Measurements from ENCODE around the gene GJA1. TPM values are rescaled to one million over a fixed set of nuclear protein-coding genes. Genes with fewer than 3 reads are reported as not detected.

GJA1 gene
- total and polyA plus RNA-seq, 12 donors, result 80.7 to 893 (median 584) TPM

- 78 to 88% (median 83%) methylated on average over 2 of the region's 2 CpGs for WGBS, 4 donors
Observed at GRCh38 chr6:121399966-121400365, 35.5 kb upstream of the GJA1 start.

GRCh38 chr6:121403964-121404363 is 31.5 kb upstream of the GJA1 start:
- intact Hi-C loops (cut with DNase I), result loop anchor here (10.0 kb wide), 1 partner anchor 349 kb away; no protein-coding TSS in a partner anchor
- Histone ChIP-seq H3K27me3 (no peaks in the 10 kb centered on the region), H3K4me3 (no peak overlapping the region), H3K9me3 (replicated peaks in 1 of 3) (no peaks in the 10 kb centered on the region), H3K4me1 (replicated peaks in 1 of 2) (no peaks in the 10 kb centered on the region), H3K36me3 (replicated peaks in 1 of 2) (no peaks in the 10 kb centered on the region), H3K27ac (no peak overlapping the region)
- WGBS, 4 donors, result 90 to 98% (median 90%) methylated on average over 2 of the region's 2 CpGs
- no peak for DNase-seq
- TF ChIP-seq CTCF (IDR thresholded peaks at IDR 0.05), result no peak
- TF ChIP-seq POLR2A (IDR thresholded peaks at IDR 0.05), result no peak

More at GRCh38 chr6:121399966-121400365, 35.5 kb upstream of the GJA1 start:
- TF ChIP-seq POLR2A (IDR thresholded peaks at IDR 0.05) (no peak), CTCF (IDR thresholded peaks at IDR 0.05) (no peak)
- DNase-seq, result no peak
- no peak overlapping the region for H3K27ac ChIP-seq
- no peaks in the 10 kb centered on the region for H3K36me3 ChIP-seq (replicated peaks in 1 of 2)
- intact Hi-C loops (cut with DNase I), result loop anchor here (10.0 kb wide), 1 partner anchor 345 kb away; no protein-coding TSS in a partner anchor
- no peaks in the 10 kb centered on the region for H3K9me3 ChIP-seq (replicated peaks in 1 of 3)
- H3K4me1 ChIP-seq (replicated peaks in 1 of 2), result peaks cover 0 to 15% of the 10 kb centered on the region in 2 donors
- H3K4me3 ChIP-seq, result no peak overlapping the region
- H3K27me3 ChIP-seq, result no peaks in the 10 kb centered on the region

- 69 to 77% (median 75%) methylated on average over 9 of the region's 9 CpGs for WGBS, 4 donors
- TF ChIP-seq POLR2A (IDR thresholded peaks at IDR 0.05), result no peak
- TF ChIP-seq CTCF (IDR thresholded peaks at IDR 0.05), result no peak
- Histone ChIP-seq H3K27me3 (no peaks in the 10 kb centered on the region), H3K4me3 (no peak overlapping the region), H3K27ac (no peak overlapping the region), H3K36me3 (replicated peaks in 1 of 2) (no peaks in the 10 kb centered on the region), H3K4me1 (replicated peaks in 1 of 2) (no peaks in the 10 kb centered on the region), H3K9me3 (replicated peaks in 1 of 3) (no peaks in the 10 kb centered on the region)
- intact Hi-C loops (cut with DNase I), result loop anchor here (10.0 kb wide), 1 partner anchor 351 kb away; no protein-coding TSS in a partner anchor
- no peak for DNase-seq
Observed at GRCh38 chr6:121405306-121405705, 30.1 kb upstream of the GJA1 start.

- no peak overlapping the region for H3K27ac ChIP-seq
- no peak overlapping the region for H3K4me3 ChIP-seq
- no peaks in the 10 kb centered on the region for H3K36me3 ChIP-seq (replicated peaks in 1 of 2)
- no peaks in the 10 kb centered on the region for H3K4me1 ChIP-seq (replicated peaks in 1 of 2)
- intact Hi-C loops (cut with DNase I), result loop anchor here (10.0 kb wide), 1 partner anchor 354 kb away; no protein-coding TSS in a partner anchor
- DNase-seq, result no peak
- H3K9me3 ChIP-seq (replicated peaks in 1 of 3), result no peaks in the 10 kb centered on the region
- H3K27me3 ChIP-seq, result no peaks in the 10 kb centered on the region
- no peak for TF ChIP-seq POLR2A (IDR thresholded peaks at IDR 0.05)
- no peak for TF ChIP-seq CTCF (IDR thresholded peaks at IDR 0.05)
- WGBS, 4 donors, result 89 to 94% (median 92%) methylated on average over 19 of the region's 19 CpGs
Observed at GRCh38 chr6:121408321-121408720, 27.1 kb upstream of the GJA1 start.

Measured in adrenal gland (tissue), 12 donors.